ENCODE results near the gene F5. TPM values are rescaled to one million over a fixed set of nuclear protein-coding genes. Genes with fewer than 3 reads are reported as not detected.

F5 gene
- total and polyA plus RNA-seq, 2 of the 13 experiments (the other 11 are each of a cell fraction or from before 2014, with no cell fraction given) = 38.3 to 64.0 TPM

DNA sequence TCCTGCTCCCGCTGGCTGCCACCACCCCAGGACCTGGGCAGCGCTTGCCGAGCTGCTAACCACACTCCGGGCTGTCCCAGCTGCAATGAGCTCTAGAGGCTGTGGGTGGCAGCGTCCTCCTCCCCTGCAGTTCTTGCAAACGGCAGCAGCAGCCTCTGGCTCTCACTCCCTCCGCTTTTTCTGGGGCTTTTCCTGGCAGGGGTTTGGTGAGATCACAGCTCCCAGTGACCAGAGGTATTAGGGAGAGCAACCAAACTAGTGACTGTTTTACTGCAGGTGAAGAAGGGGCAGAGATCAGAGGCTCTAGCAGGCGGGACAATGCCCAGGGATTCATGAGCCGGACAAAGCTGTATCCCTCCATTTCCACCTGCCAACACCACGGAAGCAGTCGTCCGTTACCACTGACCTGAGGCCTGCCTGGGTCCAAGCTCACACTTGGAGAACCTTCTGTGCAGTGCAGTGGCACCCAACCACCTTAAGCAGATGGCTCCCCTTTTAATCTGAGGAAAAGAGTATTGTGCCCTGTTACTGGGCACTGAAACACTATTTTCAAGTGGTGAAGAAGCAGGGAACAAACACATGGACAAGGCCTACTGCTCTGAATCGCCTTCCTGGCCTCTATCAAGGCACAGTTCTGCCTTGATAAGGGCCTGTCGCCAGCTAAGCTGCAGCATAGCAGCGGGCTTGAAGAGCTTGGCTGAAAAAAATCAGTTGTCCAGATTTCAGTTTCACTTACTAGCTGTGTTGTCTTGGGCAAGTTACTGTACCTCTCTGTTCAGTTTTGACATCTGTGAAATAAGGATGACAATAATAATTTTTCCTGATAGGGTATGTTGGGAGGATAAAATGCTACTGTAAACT is at the start of gene F5 (continued):
- TF ChIP-seq FOXO1 (CRISPR knock-in tag; IDR thresholded peaks at IDR 0.05) = peak; percentile 49
- TF ChIP-seq JDP2 (CRISPR knock-in tag; IDR thresholded peaks at IDR 0.05; ENCODE audit: borderline replicate concordance) = 0 out of 2 replicates have a peak, but pooled peaks have one; percentile 61
- peak; percentile 90 for TF ChIP-seq XRCC5 (optimal IDR thresholded peaks at IDR 0.05; ENCODE audit: low read length)
- TF ChIP-seq ZNF891 (CRISPR knock-in tag; IDR thresholded peaks at IDR 0.05) = peak; percentile 65; the same call in 1 of the 2 replicates
- no peak for TF ChIP-seq FOXA1 (IDR thresholded peaks at IDR 0.05)
- peak; percentile 35; the same call in 1 of the 2 replicates for TF ChIP-seq FOXA1 (CRISPR knock-in tag; IDR thresholded peaks at IDR 0.05)
- peak; percentile 74 for TF ChIP-seq POLR2AphosphoS2 (IDR thresholded peaks at IDR 0.05; ENCODE audit: low read depth, low read length)
- TF ChIP-seq CEBPG (CRISPR knock-in tag; IDR thresholded peaks at IDR 0.05) = peak; percentile 54
- 0 out of 2 replicates have a peak, but pooled peaks have one; percentile 69 for TF ChIP-seq RELA (CRISPR knock-in tag; IDR thresholded peaks at IDR 0.05)
- TF ChIP-seq ZNF44 (CRISPR knock-in tag; IDR thresholded peaks at IDR 0.05) = no peak
- TF ChIP-seq BORCS8-MEF2B (CRISPR knock-in tag; IDR thresholded peaks at IDR 0.05) = no peak
- TF ChIP-seq ZNF746 (CRISPR knock-in tag; IDR thresholded peaks at IDR 0.05) = peak; percentile 78; the same call in 1 of the 2 replicates
- TF ChIP-seq MEF2D (CRISPR knock-in tag; IDR thresholded peaks at IDR 0.05) = 0 out of 2 replicates have a peak, but pooled peaks have one; percentile 52
- TF ChIP-seq, protein P1, sequence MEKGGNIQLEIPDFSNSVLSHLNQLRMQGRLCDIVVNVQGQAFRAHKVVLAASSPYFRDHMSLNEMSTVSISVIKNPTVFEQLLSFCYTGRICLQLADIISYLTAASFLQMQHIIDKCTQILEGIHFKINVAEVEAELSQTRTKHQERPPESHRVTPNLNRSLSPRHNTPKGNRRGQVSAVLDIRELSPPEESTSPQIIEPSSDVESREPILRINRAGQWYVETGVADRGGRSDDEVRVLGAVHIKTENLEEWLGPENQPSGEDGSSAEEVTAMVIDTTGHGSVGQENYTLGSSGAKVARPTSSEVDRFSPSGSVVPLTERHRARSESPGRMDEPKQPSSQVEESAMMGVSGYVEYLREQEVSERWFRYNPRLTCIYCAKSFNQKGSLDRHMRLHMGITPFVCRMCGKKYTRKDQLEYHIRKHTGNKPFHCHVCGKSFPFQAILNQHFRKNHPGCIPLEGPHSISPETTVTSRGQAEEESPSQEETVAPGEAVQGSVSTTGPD (CRISPR knock-in tag; IDR thresholded peaks at IDR 0.05) = peak; percentile 98
- peak; percentile 71 for TF ChIP-seq ZNF781 (CRISPR knock-in tag; IDR thresholded peaks at IDR 0.05; ENCODE audit: borderline replicate concordance, not compliant biosample characterization)
- TF ChIP-seq HOXA5 (CRISPR knock-in tag; IDR thresholded peaks at IDR 0.05) = peak; percentile 87; the same call in 1 of the 2 replicates
- no peak; the same call in none of the 2 replicates for TF ChIP-seq ZMAT3 (CRISPR knock-in tag; conservative IDR thresholded peaks at IDR 0.05)
- TF ChIP-seq POLR2G (IDR thresholded peaks at IDR 0.05; ENCODE audit: low read depth, low read length) = peak; percentile 96
- peak in 1 of 2 experiments; percentile 66; a peak in 1 of 4 replicates for TF ChIP-seq KLF16 (CRISPR knock-in tag; IDR thresholded peaks at IDR 0.05)
- TF ChIP-seq, protein P2, sequence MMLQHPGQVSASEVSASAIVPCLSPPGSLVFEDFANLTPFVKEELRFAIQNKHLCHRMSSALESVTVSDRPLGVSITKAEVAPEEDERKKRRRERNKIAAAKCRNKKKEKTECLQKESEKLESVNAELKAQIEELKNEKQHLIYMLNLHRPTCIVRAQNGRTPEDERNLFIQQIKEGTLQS (CRISPR knock-in tag; IDR thresholded peaks at IDR 0.05) = no peak
- TF ChIP-seq MIER2 (CRISPR knock-in tag; IDR thresholded peaks at IDR 0.05) = peak; percentile 62; the same call in 1 of the 2 replicates
- TF ChIP-seq RFXAP (CRISPR knock-in tag; IDR thresholded peaks at IDR 0.05; ENCODE audit: borderline replicate concordance) = 0 out of 2 replicates have a peak, but pooled peaks have one; percentile 64
- TF ChIP-seq ZNF17 (CRISPR knock-in tag; IDR thresholded peaks at IDR 0.05) = no peak
- TF ChIP-seq FOXP1 (IDR thresholded peaks at IDR 0.05) = no peak
- 0 out of 2 replicates have a peak, but pooled peaks have one; percentile 5 for TF ChIP-seq FOXP1 (CRISPR knock-in tag; IDR thresholded peaks at IDR 0.05)
- TF ChIP-seq, protein P3, sequence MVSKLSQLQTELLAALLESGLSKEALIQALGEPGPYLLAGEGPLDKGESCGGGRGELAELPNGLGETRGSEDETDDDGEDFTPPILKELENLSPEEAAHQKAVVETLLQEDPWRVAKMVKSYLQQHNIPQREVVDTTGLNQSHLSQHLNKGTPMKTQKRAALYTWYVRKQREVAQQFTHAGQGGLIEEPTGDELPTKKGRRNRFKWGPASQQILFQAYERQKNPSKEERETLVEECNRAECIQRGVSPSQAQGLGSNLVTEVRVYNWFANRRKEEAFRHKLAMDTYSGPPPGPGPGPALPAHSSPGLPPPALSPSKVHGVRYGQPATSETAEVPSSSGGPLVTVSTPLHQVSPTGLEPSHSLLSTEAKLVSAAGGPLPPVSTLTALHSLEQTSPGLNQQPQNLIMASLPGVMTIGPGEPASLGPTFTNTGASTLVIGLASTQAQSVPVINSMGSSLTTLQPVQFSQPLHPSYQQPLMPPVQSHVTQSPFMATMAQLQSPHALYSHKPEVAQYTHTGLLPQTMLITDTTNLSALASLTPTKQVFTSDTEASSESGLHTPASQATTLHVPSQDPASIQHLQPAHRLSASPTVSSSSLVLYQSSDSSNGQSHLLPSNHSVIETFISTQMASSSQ (IDR thresholded peaks at IDR 0.05; ENCODE audit: low read depth) = no peak
- TF ChIP-seq, protein P3 (CRISPR knock-in tag; IDR thresholded peaks at IDR 0.05; ENCODE audit: borderline replicate concordance) = peak; percentile 61; the same call in 1 of the 2 replicates

Data from HepG2 (cell line).